ENCODE data around the gene WASF2. TPM values are rescaled to one million over a fixed set of nuclear protein-coding genes. Genes with fewer than 3 reads are reported as not detected.

Gene WASF2
- total RNA-seq, 5 donors from 2014 or later (not counting 1 experiment from before 2014, with no cell fraction given): 145 to 161 (median 156) TPM

GRCh38 chr1:27379564-27380122 is 110.3 kb downstream of the WASF2 start:
- Mint-ChIP-seq H3K4me3 (no peak overlapping the region), H3K27me3 (peaks cover 0 to 3% of the 10 kb centered on the region in 2 donors), H3K9me3 (no peaks in the 10 kb centered on the region), H3K27ac (no peak overlapping the region), H3K36me3 (no peaks in the 10 kb centered on the region), H3K4me1 (peaks cover 0 to 7% (median 0%) of the 10 kb centered on the region in 3 donors)
- 84% methylated on average over 10 of the region's 11 CpGs for WGBS (ENCODE audit: insufficient coverage)
- no peak for ATAC-seq (replicated peaks in 1 of 4)
- ChIA-PET POLR2A (interaction anchor here in 1 of 2 donors (0.6 kb wide), 2 partner anchors 14 to 205 kb away, joined by 3 to 13 read pairs; no protein-coding TSS in a partner anchor), CTCF (no interaction called here)
- Histone ChIP-seq H3K27me3 (replicated peaks in 1 of 2; ENCODE audit: control insufficient read depth in 2 of 2, extremely low read depth in 1 of 2, insufficient read depth in 2 of 2, low read length in 1 of 2) (peaks cover 0 to 16% of the 10 kb centered on the region in 2 experiments), H3K27ac (ENCODE audit: low read length) (no peak overlapping the region), H3K9me3 (no peaks in the 10 kb centered on the region), H3K4me1 (ENCODE audit: control insufficient read depth in 1 of 2, extremely low read depth in 1 of 2, insufficient read depth in 2 of 2, low read length in 2 of 2) (peaks cover 0 to 2% of the 10 kb centered on the region in 2 experiments), H3K4me3 (ENCODE audit: control insufficient read depth in 1 of 2, extremely low read depth in 1 of 2, low read length in 1 of 2) (no peak overlapping the region), H3K36me3 (ENCODE audit: control insufficient read depth in 2 of 2, extremely low read depth in 1 of 2, insufficient read depth in 1 of 2, low read length in 1 of 2) (no peaks in the 10 kb centered on the region)
- no peak for DNase-seq

GRCh38 chr1:27377760-27378495 is 112.0 kb downstream of the WASF2 start:
- peaks cover 0 to 9% of the 10 kb centered on the region in 2 experiments for H3K27me3 ChIP-seq (replicated peaks in 1 of 2; ENCODE audit: control insufficient read depth in 2 of 2, extremely low read depth in 1 of 2, insufficient read depth in 2 of 2, low read length in 1 of 2)
- Mint-ChIP-seq H3K36me3 (no peaks in the 10 kb centered on the region), H3K4me1 (peaks cover 0 to 3% (median 0%) of the 10 kb centered on the region in 3 donors), H3K9me3 (no peaks in the 10 kb centered on the region), H3K27ac (no peak overlapping the region), H3K4me3 (no peak overlapping the region), H3K27me3 (peaks cover 0 to 3% of the 10 kb centered on the region in 2 donors)
- no peak overlapping the region for H3K27ac ChIP-seq (ENCODE audit: low read length)
- ChIA-PET POLR2A (interaction anchor here (0.6 kb wide), 3 partner anchors 59 to 266 kb away, joined by 3 to 5 read pairs (median 4); no protein-coding TSS in a partner anchor), CTCF (interaction anchor here (0.6 to 1.1 kb wide), 4 partner anchors 12 to 362 kb away, joined by 3 to 5 read pairs (median 4); no protein-coding TSS in a partner anchor)
- H3K36me3 ChIP-seq (ENCODE audit: control insufficient read depth in 2 of 2, extremely low read depth in 1 of 2, insufficient read depth in 1 of 2, low read length in 1 of 2): no peaks in the 10 kb centered on the region
- 87% methylated on average over 8 of the region's 12 CpGs for WGBS (ENCODE audit: insufficient coverage)
- ATAC-seq (replicated peaks in 1 of 4): no peak
- H3K4me1 ChIP-seq (ENCODE audit: control insufficient read depth in 1 of 2, extremely low read depth in 1 of 2, insufficient read depth in 2 of 2, low read length in 2 of 2): peaks cover 0 to 1% of the 10 kb centered on the region in 2 experiments
- no peak for DNase-seq
- no peaks in the 10 kb centered on the region for H3K9me3 ChIP-seq
- no peak overlapping the region for H3K4me3 ChIP-seq (ENCODE audit: control insufficient read depth in 1 of 2, extremely low read depth in 1 of 2, low read length in 1 of 2)

- CTCF ChIA-PET: interaction anchor here in 1 of 2 donors (1.0 to 1.1 kb wide), 2 partner anchors 16 to 42 kb away, joined by 4 read pairs; no protein-coding TSS in a partner anchor
- POLR2A ChIA-PET: no interaction called here
- DNase-seq (no peak), ATAC-seq (replicated peaks in 1 of 4) (no peak)
- Mint-ChIP-seq H3K4me3 (no peak within 1 kb of the TSS), H3K36me3 (no peaks in the 10 kb centered on the region), H3K27ac (peak within 1 kb of the TSS in 1 of 2 donors; percentile 44), H3K4me1 (peaks cover 3 to 6% (median 4%) of the 10 kb centered on the region in 3 donors), H3K9me3 (no peaks in the 10 kb centered on the region), H3K27me3 (peaks cover 0 to 3% of the 10 kb centered on the region in 2 donors)
- Histone ChIP-seq H3K4me1 (ENCODE audit: control insufficient read depth in 1 of 2, extremely low read depth in 1 of 2, insufficient read depth in 2 of 2, low read length in 2 of 2) (peaks cover 3 to 4% of the 10 kb centered on the region in 2 experiments), H3K9me3 (no peaks in the 10 kb centered on the region), H3K27me3 (replicated peaks in 1 of 2; ENCODE audit: control insufficient read depth in 2 of 2, extremely low read depth in 1 of 2, insufficient read depth in 2 of 2, low read length in 1 of 2) (peaks cover 0 to 2% of the 10 kb centered on the region in 2 experiments), H3K36me3 (ENCODE audit: control insufficient read depth in 2 of 2, extremely low read depth in 1 of 2, insufficient read depth in 1 of 2, low read length in 1 of 2) (no peaks in the 10 kb centered on the region), H3K4me3 (ENCODE audit: control insufficient read depth in 1 of 2, extremely low read depth in 1 of 2, low read length in 1 of 2) (no peak within 1 kb of the TSS), H3K27ac (ENCODE audit: low read length) (no peak within 1 kb of the TSS)
- 67% methylated on average over 2 of the region's 4 CpGs for WGBS (ENCODE audit: insufficient coverage)
These were observed 115.4 kb downstream of the WASF2 start, which contains the start of gene FCN3 for GRCh38 chr1:27374362-27375086. Gene FCN3 (minus strand): TSS chr1:27374824. CDS start chr1:27374818, 6 bp downstream.

- CTCF ChIA-PET: interaction anchor here in 1 of 2 donors (0.6 kb wide), 1 partner anchor 591 kb away, joined by 3 read pairs; no protein-coding TSS in a partner anchor
- Mint-ChIP-seq H3K27me3 (peaks cover 0 to 3% of the 10 kb centered on the region in 2 donors), H3K27ac (no peak overlapping the region), H3K4me3 (no peak overlapping the region), H3K4me1 (peaks cover 9 to 14% (median 12%) of the 10 kb centered on the region in 3 donors), H3K36me3 (no peaks in the 10 kb centered on the region), H3K9me3 (no peaks in the 10 kb centered on the region)
- POLR2A ChIA-PET: interaction anchor here in 1 of 2 donors (0.6 kb wide), 1 partner anchor 64 kb away, joined by 4 read pairs; no protein-coding TSS in a partner anchor
- Histone ChIP-seq H3K27me3 (replicated peaks in 1 of 2; ENCODE audit: control insufficient read depth in 2 of 2, extremely low read depth in 1 of 2, insufficient read depth in 2 of 2, low read length in 1 of 2) (peaks cover 0 to 6% of the 10 kb centered on the region in 2 experiments), H3K9me3 (no peaks in the 10 kb centered on the region), H3K4me3 (ENCODE audit: control insufficient read depth in 1 of 2, extremely low read depth in 1 of 2, low read length in 1 of 2) (no peak overlapping the region), H3K27ac (ENCODE audit: low read length) (no peak overlapping the region), H3K36me3 (ENCODE audit: control insufficient read depth in 2 of 2, extremely low read depth in 1 of 2, insufficient read depth in 1 of 2, low read length in 1 of 2) (no peaks in the 10 kb centered on the region), H3K4me1 (ENCODE audit: control insufficient read depth in 1 of 2, extremely low read depth in 1 of 2, insufficient read depth in 2 of 2, low read length in 2 of 2) (peaks cover 9% of the 10 kb centered on the region in 2 experiments)
- 96% methylated on average over 3 of the region's 11 CpGs for WGBS (ENCODE audit: insufficient coverage)
- ATAC-seq (replicated peaks in 1 of 4) (no peak), DNase-seq (no peak)
These were observed 116.9 kb downstream of the WASF2 start for GRCh38 chr1:27372808-27373690.

DNA sequence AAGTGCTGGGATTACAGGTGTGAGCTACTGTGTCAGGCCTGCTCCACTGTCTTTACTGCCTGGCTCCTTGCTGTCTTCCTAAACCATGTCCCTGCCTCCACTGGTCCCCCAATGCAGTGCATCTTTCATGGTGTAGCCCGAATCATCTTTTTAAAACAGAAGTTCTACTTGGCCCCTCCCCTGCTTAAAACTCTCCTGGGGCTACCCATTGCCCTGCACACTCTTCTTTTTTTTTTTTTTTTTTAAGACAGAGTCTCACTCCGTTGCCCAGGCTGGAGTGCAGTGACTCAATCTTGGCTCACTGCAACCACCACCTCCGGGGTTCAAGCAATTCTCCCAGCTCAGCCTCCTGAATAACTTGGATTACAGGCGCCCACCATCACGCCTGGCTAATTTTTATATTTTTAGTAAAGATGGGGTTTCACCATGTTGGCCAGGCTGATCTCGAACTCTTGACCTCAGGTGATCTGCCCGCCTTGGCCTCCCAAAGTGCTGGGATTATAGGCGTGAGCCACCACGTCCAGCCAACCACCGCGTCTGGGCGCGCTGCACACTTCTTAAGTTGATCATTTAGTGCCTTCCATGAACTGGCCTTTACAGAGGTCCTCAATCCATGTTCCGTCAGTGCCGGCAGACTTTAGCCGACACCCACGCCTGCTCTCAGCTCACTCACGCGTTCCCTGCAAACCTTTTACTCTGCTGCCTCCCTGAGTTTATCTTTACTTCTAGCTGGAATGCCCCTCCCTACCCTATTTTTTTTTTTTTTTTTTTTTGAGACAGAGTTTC is 117.8 kb downstream of the WASF2 start:
- CTCF ChIA-PET: interaction anchor here in 1 of 2 donors (0.6 kb wide), 1 partner anchor 591 kb away, joined by 3 read pairs; no protein-coding TSS in a partner anchor
- Mint-ChIP-seq H3K27me3 (peaks cover 0 to 3% of the 10 kb centered on the region in 2 donors), H3K4me3 (no peak overlapping the region), H3K27ac (no peak overlapping the region), H3K36me3 (no peaks in the 10 kb centered on the region), H3K9me3 (no peaks in the 10 kb centered on the region), H3K4me1 (peaks cover 13 to 18% (median 17%) of the 10 kb centered on the region in 3 donors)
- ATAC-seq (replicated peaks in 1 of 4) (no peak), DNase-seq (no peak)
- Histone ChIP-seq H3K27ac (ENCODE audit: low read length) (no peak overlapping the region), H3K4me1 (ENCODE audit: control insufficient read depth in 1 of 2, extremely low read depth in 1 of 2, insufficient read depth in 2 of 2, low read length in 2 of 2) (peaks cover 9 to 12% of the 10 kb centered on the region in 2 experiments), H3K36me3 (ENCODE audit: control insufficient read depth in 2 of 2, extremely low read depth in 1 of 2, insufficient read depth in 1 of 2, low read length in 1 of 2) (no peaks in the 10 kb centered on the region), H3K4me3 (ENCODE audit: control insufficient read depth in 1 of 2, extremely low read depth in 1 of 2, low read length in 1 of 2) (no peak overlapping the region), H3K27me3 (replicated peaks in 1 of 2; ENCODE audit: control insufficient read depth in 2 of 2, extremely low read depth in 1 of 2, insufficient read depth in 2 of 2, low read length in 1 of 2) (peaks cover 0 to 6% of the 10 kb centered on the region in 2 experiments), H3K9me3 (no peaks in the 10 kb centered on the region)
- POLR2A ChIA-PET: interaction anchor here in 1 of 2 donors (0.6 kb wide), 1 partner anchor 63 kb away, joined by 4 read pairs; no protein-coding TSS in a partner anchor
- WGBS (ENCODE audit: insufficient coverage): 93% methylated on average over 13 of the region's 19 CpGs
